Endothelial cell (in vitro differentiated cells): ENCODE data around the gene SRCAP. TPM values are rescaled to one million over a fixed set of nuclear protein-coding genes. Genes with fewer than 3 reads are reported as not detected.

Source experiments
- DNase-seq: peaks from one replicate; pipeline ENCODE4 v3.0.0; 2021; ENCODE audit warnings: low spot score
- H3K27ac Mint-ChIP-seq: one replicate; pipeline ENCODE4 v1.8.0; 2021; ENCODE audit warnings: mixed read lengths, inconsistent platforms; ENCODE audit not compliant: unreplicated experiment
- H3K27me3 Mint-ChIP-seq: one replicate; pipeline ENCODE4 v1.8.0; 2021; ENCODE audit warnings: mild to moderate bottlenecking, moderate library complexity, mixed read lengths, inconsistent platforms; ENCODE audit not compliant: unreplicated experiment
- H3K36me3 Mint-ChIP-seq: one replicate; pipeline ENCODE4 v1.8.0; 2021; ENCODE audit warnings: mild to moderate bottlenecking, low read depth, mixed read lengths, inconsistent platforms; ENCODE audit not compliant: unreplicated experiment
- H3K4me1 Mint-ChIP-seq: one replicate; pipeline ENCODE4 v1.8.0; 2021; ENCODE audit warnings: mild to moderate bottlenecking, mixed read lengths, inconsistent platforms; ENCODE audit not compliant: unreplicated experiment
- H3K4me3 Mint-ChIP-seq: one replicate; pipeline ENCODE4 v1.8.0; 2021; ENCODE audit warnings: mild to moderate bottlenecking, mixed read lengths, inconsistent platforms; ENCODE audit not compliant: unreplicated experiment
- H3K9me3 Mint-ChIP-seq: one replicate; pipeline ENCODE4 v1.8.0; 2021; ENCODE audit warnings: mixed read lengths, inconsistent platforms; ENCODE audit not compliant: unreplicated experiment
- CTCF ChIP-seq: fragments of 200-600 bp; sonication (generic); IDR thresholded peaks from one replicate; pipeline ENCODE4 v1.5.0; 2021; ENCODE audit warnings: antibody characterized with exemption; ENCODE audit not compliant: unreplicated experiment
- total RNA-seq: library from RNA; stranded (reverse); fragmentation: NEBNext Ultra II Directional; extraction: Animal tissue kit (Norgen Biotek cat#: 25700); gene quantifications from one replicate; pipeline ENCODE4 v1.2.1, GENCODE V29; 2021; ENCODE audit not compliant: unreplicated experiment

SRCAP gene
- total RNA-seq, 1 donor from 2014 or later: 62.2 TPM

GRCh38 chr16:30665155-30665829 is 33.7 kb upstream of the SRCAP start:
- no peak overlapping the region for H3K4me3 Mint-ChIP-seq

GRCh38 chr16:30665830-30666190 is 33.2 kb upstream of the SRCAP start:
- peaks cover 12% of the 10 kb centered on the region for H3K4me1 Mint-ChIP-seq
- peaks cover 6% of the 10 kb centered on the region for H3K27me3 Mint-ChIP-seq
- H3K9me3 Mint-ChIP-seq: no peaks in the 10 kb centered on the region
- peaks cover 44% of the 10 kb centered on the region for H3K36me3 Mint-ChIP-seq
- no peak overlapping the region for H3K4me3 Mint-ChIP-seq
- H3K27ac Mint-ChIP-seq: no peak overlapping the region
- no peak for TF ChIP-seq CTCF
- DNase-seq: no peak

More at GRCh38 chr16:30665155-30665829, 33.7 kb upstream of the SRCAP start:
- H3K27me3 Mint-ChIP-seq: peaks cover 7% of the 10 kb centered on the region
- H3K4me1 Mint-ChIP-seq: peaks cover 18% of the 10 kb centered on the region
- no peak overlapping the region for H3K27ac Mint-ChIP-seq
- no peak for DNase-seq
- peaks cover 47% of the 10 kb centered on the region for H3K36me3 Mint-ChIP-seq
- H3K9me3 Mint-ChIP-seq: no peaks in the 10 kb centered on the region
- TF ChIP-seq CTCF: no peak

- Mint-ChIP-seq H3K36me3 (peaks cover 42% of the 10 kb centered on the region), H3K9me3 (no peaks in the 10 kb centered on the region), H3K4me3 (no peak overlapping the region)
Observed at GRCh38 chr16:30666681-30667080, 32.3 kb upstream of the SRCAP start.

GRCh38 chr16:30667361-30667905 is 31.5 kb upstream of the SRCAP start:
- Mint-ChIP-seq H3K36me3 (peaks cover 45% of the 10 kb centered on the region), H3K4me3 (peak overlapping the region; percentile 78), H3K4me1 (peaks cover 4% of the 10 kb centered on the region), H3K27me3 (peaks cover 7% of the 10 kb centered on the region), H3K9me3 (no peaks in the 10 kb centered on the region), H3K27ac (no peak overlapping the region)
- DNase-seq: no peak
- TF ChIP-seq CTCF: no peak

More at GRCh38 chr16:30666681-30667080, 32.3 kb upstream of the SRCAP start:
- Mint-ChIP-seq H3K27ac (no peak overlapping the region), H3K4me1 (peaks cover 6% of the 10 kb centered on the region), H3K27me3 (peaks cover 7% of the 10 kb centered on the region)
- TF ChIP-seq CTCF: no peak
- no peak for DNase-seq

GRCh38 chr16:30668393-30668792 is 30.6 kb upstream of the SRCAP start:
- Mint-ChIP-seq H3K27me3 (peaks cover 7% of the 10 kb centered on the region), H3K4me3 (peak overlapping the region; percentile 78), H3K4me1 (no peaks in the 10 kb centered on the region), H3K27ac (no peak overlapping the region), H3K9me3 (no peaks in the 10 kb centered on the region), H3K36me3 (peaks cover 38% of the 10 kb centered on the region)
- no peak for DNase-seq
- TF ChIP-seq CTCF: no peak
